GM15510 (cell line): ENCODE results near the gene ANAPC4.

Experiments used
- POLR2A ChIP-seq: IDR thresholded peaks from 3 replicates; pipeline ENCODE4 v1.6.1; 2011; ENCODE audit warnings: borderline replicate concordance; ENCODE audit not compliant: insufficient read length; ENCODE audit errors: extremely low read depth

The ANAPC4 gene

DNA sequence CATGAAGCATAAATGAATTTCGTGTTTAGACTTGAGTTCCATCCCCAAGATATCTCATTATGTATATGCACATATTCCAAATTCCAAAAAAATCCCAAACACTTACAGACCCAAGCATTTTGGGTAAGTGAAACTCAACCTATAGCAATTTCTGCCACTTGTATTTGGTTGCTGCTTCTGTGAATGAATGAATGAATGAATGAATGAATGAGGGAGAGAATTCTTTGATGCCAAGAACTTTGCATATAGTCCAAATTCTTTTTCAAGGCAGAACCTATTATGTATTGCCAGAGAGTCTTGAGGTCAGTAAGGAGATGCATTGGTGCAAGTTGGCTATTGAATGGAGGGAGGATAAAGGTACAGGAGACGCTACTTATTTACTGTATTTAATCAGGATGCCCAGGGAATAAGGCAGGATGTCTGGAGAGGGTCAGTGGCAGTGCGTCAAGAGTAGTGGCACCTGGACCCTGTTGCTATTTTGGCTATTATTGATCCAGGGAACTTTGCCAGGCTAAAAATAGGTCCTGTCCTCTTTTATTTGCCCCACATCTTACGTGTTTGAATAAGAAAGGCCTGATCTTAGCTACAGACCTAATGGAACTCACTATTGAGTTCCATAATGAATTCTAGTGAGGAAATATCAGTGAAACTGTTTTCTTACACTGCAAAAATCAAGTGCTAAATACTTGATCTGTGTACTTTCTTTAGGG lies 33.9 kb downstream of the ANAPC4 start:
- TF ChIP-seq POLR2A: no peak

GRCh38 chr4:25413261-25413660 lies 36.2 kb downstream of the ANAPC4 start:
- TF ChIP-seq POLR2A: no peak

DNA sequence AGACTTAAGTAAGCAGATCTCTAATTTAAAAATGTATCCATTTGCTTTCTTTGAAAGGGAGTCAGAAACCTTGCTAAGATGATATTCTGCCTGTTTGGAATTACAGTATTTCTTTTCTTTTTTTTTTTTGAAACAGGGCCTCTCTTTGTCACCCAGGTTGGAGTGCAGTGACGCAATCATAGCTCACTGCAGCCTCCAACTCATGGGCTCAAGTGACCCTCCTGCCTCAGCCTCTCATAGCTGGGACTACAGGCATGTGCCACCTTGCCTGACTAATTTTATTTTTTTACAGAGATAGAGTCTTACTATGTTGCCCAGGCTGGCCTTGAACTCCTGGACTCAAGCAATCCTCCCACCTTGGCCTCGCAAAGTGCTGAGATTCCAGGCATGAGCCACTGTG lies 40.0 kb downstream of the ANAPC4 start:
- TF ChIP-seq POLR2A: no peak

GRCh38 chr4:25420931-25421330 lies 43.9 kb downstream of the ANAPC4 start:
- no peak for TF ChIP-seq POLR2A

DNA sequence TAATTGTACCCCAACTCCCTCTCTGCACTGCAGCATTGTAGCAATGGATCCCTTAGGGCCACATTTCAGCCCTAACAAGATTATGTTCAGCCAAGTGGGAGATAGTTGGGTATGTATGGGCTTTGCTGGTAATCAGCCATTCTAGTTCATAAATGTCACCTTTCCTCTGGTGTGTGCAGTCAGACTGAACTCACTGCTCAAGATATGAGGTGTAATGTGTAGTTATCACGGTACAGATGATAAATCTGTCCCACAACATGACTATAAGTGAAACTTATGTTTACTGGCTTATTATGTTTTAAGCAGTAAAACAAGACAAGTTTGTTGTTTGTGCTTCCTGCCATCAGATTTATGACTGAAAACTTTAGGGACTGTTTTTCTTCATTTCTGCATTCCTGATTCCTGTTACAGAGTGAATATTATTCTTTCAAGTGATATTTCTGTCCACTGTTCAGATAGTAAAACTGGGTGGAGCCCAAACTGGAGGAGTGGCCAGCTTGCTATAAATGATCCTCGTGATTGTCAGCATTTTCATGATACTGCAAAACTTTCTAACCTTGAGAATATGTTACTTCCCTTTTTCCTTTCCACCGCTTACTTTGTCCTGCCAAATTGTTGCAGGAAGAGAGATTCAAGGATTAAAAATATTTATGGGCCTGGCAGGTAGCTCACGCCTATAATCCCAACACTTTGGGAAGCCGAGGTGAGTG lies 44.9 kb downstream of the ANAPC4 start:
- no peak for TF ChIP-seq POLR2A

DNA sequence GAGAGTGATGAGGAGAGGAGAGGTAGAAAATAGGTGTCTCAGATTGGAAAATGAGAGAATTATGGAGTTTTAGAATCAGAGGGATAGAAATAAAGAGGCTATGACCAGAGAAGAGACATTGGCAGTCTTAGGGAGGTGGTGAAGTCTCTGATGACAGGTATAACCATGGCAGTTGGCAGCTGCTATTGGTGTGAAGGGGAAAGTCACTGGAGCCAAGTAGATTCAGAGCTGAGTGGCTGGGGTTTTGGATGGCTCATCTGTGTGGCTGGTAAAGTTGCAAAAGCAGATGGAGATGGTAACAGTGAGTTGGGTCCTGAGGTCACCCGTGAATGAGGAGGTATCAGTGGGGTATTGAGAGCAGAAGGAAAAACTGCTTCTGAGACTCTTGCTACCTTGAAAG lies 46.5 kb downstream of the ANAPC4 start:
- no peak for TF ChIP-seq POLR2A

DNA sequence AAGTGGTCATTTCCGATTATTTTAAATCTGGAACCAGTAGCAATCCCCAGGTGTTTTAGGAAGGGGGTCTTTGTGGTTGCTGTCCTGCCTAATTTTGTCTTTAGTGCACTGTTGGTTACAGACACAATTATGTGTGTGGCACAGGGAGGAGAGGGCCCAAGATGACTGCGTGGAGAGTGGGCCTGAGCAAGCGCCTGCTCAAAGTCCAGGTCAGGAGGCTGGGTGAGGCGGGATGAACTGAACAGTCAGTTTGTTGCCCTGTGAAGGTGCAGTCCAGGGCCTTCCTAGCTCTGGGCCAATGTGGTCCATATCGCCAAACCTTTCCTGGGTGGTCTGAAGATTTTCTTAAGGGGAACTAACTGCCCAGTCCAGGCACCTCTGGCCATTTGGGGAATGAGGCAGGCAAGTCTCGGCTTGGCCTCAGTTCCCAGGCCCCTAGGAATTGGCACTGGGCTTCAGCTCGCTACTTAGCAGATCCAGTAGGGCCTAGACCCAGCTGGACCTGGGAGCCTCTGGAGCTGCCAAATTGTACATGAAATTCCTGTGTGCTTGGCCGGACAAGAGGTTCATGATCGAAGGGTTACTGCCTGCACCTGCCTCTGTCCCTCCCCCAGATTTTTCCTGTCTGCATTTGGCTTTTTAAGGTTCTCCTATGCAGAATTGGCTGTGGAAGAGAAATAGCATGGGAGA lies 47.6 kb downstream of the ANAPC4 start:
- TF ChIP-seq POLR2A: no peak

DNA sequence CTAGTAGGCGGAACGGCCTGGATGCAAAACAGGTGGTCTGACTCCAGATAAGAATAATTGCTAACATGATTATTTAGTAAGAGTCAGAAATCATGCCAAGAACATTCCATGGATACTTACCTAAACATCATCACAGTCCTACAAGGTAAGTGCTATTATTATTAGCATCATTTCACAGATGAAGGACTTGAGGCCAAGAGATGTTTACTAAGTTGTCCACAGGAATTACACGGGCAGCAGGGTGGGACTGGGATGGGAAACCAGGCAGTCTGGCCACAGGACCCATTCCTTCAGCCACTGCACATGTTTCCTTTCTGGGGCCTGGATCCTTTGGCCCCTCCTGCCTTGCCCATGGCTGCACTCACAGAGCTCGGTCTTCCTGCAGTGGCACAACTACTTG lies 48.3 kb downstream of the ANAPC4 start:
- no peak for TF ChIP-seq POLR2A

DNA sequence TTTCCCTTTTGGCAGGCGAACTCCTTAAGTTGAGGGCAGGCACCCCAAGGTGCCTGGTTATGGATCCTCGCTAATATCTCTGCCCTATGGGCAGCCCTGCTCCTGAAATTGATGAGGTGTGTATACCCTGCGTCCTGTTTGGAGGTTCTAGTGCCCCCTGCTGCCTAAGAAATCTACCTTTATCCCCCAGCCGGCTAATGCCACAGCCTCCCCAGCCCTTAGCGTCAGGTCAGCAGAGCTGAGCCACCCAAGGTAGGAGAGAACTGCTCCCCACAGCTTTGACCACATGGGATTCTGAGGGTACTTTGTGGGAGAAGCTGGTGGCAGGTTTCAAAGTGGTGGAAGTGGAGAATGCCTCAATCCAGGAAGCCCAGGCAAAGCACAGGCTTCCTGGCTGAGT lies 50.8 kb downstream of the ANAPC4 start:
- TF ChIP-seq POLR2A: no peak

GRCh38 chr4:25430630-25431029 lies 53.6 kb downstream of the ANAPC4 start:
- no peak for TF ChIP-seq POLR2A

GRCh38 chr4:25433966-25434827 lies 57.1 kb downstream of the ANAPC4 start:
- no peak for TF ChIP-seq POLR2A

DNA sequence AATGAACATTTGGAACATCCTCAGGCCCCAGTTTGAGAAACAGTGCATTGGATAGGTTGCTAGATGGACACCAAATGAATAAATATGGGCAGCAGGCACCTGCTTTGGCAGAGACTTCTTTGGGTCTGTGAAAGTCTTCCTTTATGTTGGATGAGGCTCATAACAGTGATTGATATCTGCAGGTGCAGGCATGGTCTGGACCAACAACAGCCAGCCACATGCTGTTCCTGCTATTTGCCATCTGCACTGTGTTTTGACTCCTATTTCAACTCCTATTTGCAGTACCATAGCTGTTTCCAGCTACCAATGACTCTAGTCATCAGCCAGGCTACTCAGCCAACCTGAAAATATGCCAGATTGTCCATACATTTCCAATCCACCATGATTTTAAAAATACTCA lies 60.9 kb downstream of the ANAPC4 start:
- no peak for TF ChIP-seq POLR2A

DNA sequence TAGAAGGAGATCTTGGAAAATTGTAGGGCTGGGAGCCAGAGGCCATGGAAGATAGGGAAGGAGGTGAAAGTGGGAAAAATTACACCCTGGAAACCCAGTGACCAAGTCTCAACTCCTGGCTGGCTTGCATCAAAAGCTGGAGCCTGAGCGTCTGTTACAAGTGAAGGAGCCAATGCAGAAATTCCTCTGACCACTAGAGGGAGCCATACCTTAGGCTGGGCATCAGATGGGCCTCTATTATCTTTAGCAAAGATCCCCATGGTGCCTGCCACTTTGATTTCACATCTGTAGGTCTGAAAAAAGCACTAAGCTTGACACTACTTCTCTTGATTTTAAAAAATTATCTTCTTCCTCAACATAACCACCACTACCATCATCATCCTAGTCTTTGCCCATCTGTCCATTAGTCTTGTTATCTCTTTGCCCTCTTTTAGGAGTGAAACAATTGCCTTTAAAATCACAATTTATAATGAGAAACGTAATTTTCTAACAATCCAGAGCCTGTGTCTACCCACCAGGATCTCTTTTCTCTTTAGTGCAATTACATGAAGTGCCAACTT lies 62.9 kb downstream of the ANAPC4 start:
- TF ChIP-seq POLR2A: no peak

- no peak for TF ChIP-seq POLR2A
Measured at GRCh38 chr4:25440478-25441030, 63.5 kb downstream of the ANAPC4 start.
